Cardiac muscle cell (in vitro differentiated cells and primary cell): Measurements from ENCODE around the gene AFG3L2. TPM values are rescaled to one million over a fixed set of nuclear protein-coding genes. Genes with fewer than 3 reads are reported as not detected.

Source experiments
- DNase-seq, 2 donors: peaks; one replicate each; pipeline versions ENCODE4 v3.0.0 to v3.0.0-alpha.2; 2010 to 2017; ENCODE audit warnings: low read depth in 1 of 2, low spot score in 1 of 2
- H3K27ac ChIP-seq: fragments of 200-600 bp; sonication (generic); 2 replicates; pipeline ENCODE4 v1.5.1; 2016
- H3K27me3 ChIP-seq: fragments of 200-600 bp; sonication (generic); 2 replicates; pipeline ENCODE4 v1.6.0; 2016; ENCODE audit warnings: control low read depth
- H3K36me3 ChIP-seq: fragments of 200-600 bp; sonication (generic); 2 replicates; pipeline ENCODE4 v1.5.1; 2016; ENCODE audit warnings: control low read depth
- H3K4me1 ChIP-seq: fragments of 200-600 bp; sonication (generic); 2 replicates; pipeline ENCODE4 v1.8.1; 2017; ENCODE audit warnings: low read depth, mild to moderate bottlenecking, mixed run types
- H3K4me3 ChIP-seq: fragments of 200-600 bp; sonication (generic); 2 replicates; pipeline ENCODE4 v1.5.1; 2016; ENCODE audit warnings: mild to moderate bottlenecking
- H3K9me3 ChIP-seq: fragments of 200-600 bp; sonication (generic); 2 replicates; pipeline ENCODE4 v1.5.1; 2017; ENCODE audit warnings: low read depth, mild to moderate bottlenecking, control low read depth
- CTCF ChIP-seq: IDR thresholded peaks from 2 replicates; pipeline ENCODE4 v1.5.1; 2012; ENCODE audit warnings: low read depth, mild to moderate bottlenecking, low read length
- polyA plus RNA-seq: library from polyadenylated mRNA; unstranded; fragments of >200 nt; fragmentation: Nextera tagmentation; extraction: Ambion mirVana; gene quantifications from 2 replicates; pipeline ENCODE4 v1.2.1, GENCODE V29; 2016
- total RNA-seq: library from RNA; depleted of rRNA; stranded (reverse); fragments of >200 nt; gene quantifications from 2 replicates; pipeline ENCODE4 v1.2.3, GENCODE V29; 2016

Gene AFG3L2
- total and polyA plus RNA-seq, 2 experiments from 2014 or later: 83.5 to 97.6 TPM

- no peak for DNase-seq
- no peak for TF ChIP-seq CTCF
- Histone ChIP-seq H3K4me3 (no peak overlapping the region), H3K9me3 (no peaks in the 10 kb centered on the region), H3K27me3 (peaks cover 8% of the 10 kb centered on the region), H3K36me3 (no peaks in the 10 kb centered on the region), H3K4me1 (peaks cover 9% of the 10 kb centered on the region), H3K27ac (no peak overlapping the region)
Observed at GRCh38 chr18:12291690-12292089, 85.3 kb downstream of the AFG3L2 start.

- Histone ChIP-seq H3K27me3 (peaks cover 9% of the 10 kb centered on the region), H3K4me3 (no peak overlapping the region), H3K9me3 (no peaks in the 10 kb centered on the region), H3K4me1 (peaks cover 9% of the 10 kb centered on the region), H3K36me3 (no peaks in the 10 kb centered on the region), H3K27ac (no peak overlapping the region)
- no peak for DNase-seq
- no peak for TF ChIP-seq CTCF
Observed at GRCh38 chr18:12291161-12291560, 85.9 kb downstream of the AFG3L2 start.

- Histone ChIP-seq H3K4me3 (no peak overlapping the region), H3K27me3 (peaks cover 9% of the 10 kb centered on the region), H3K9me3 (no peaks in the 10 kb centered on the region), H3K4me1 (peaks cover 9% of the 10 kb centered on the region), H3K36me3 (no peaks in the 10 kb centered on the region), H3K27ac (no peak overlapping the region)
- TF ChIP-seq CTCF: no peak
- DNase-seq: no peak
Observed at GRCh38 chr18:12290086-12290485, 86.9 kb downstream of the AFG3L2 start.

- no peaks in the 10 kb centered on the region for H3K9me3 ChIP-seq
- no peak for DNase-seq
- H3K4me1 ChIP-seq: peaks cover 15% of the 10 kb centered on the region
- TF ChIP-seq CTCF: no peak
- peak overlapping the region; percentile 21 for H3K4me3 ChIP-seq
- H3K36me3 ChIP-seq: no peaks in the 10 kb centered on the region
- peaks cover 9% of the 10 kb centered on the region for H3K27me3 ChIP-seq
- H3K27ac ChIP-seq: peak overlapping the region; percentile 84
Observed at GRCh38 chr18:12288403-12288755, 88.6 kb downstream of the AFG3L2 start.

- peak overlapping the region; percentile 21 for H3K4me3 ChIP-seq
- no peak for TF ChIP-seq CTCF
- H3K36me3 ChIP-seq: no peaks in the 10 kb centered on the region
- DNase-seq: peak; percentile 78 to 81
- H3K27me3 ChIP-seq: peaks cover 9% of the 10 kb centered on the region
- peak overlapping the region; percentile 84 for H3K27ac ChIP-seq
- H3K4me1 ChIP-seq: peaks cover 15% of the 10 kb centered on the region
- H3K9me3 ChIP-seq: no peaks in the 10 kb centered on the region
Observed at GRCh38 chr18:12287684-12288402, 89.2 kb downstream of the AFG3L2 start.
